ENCODE measurements around the gene PRKG1. TPM values are rescaled to one million over a fixed set of nuclear protein-coding genes. Genes with fewer than 3 reads are reported as not detected.

Gene PRKG1
- total and polyA plus RNA-seq, 2 of the 4 experiments (the other 2 are of a cell fraction), result 3.5 to 18.3 TPM

DNA sequence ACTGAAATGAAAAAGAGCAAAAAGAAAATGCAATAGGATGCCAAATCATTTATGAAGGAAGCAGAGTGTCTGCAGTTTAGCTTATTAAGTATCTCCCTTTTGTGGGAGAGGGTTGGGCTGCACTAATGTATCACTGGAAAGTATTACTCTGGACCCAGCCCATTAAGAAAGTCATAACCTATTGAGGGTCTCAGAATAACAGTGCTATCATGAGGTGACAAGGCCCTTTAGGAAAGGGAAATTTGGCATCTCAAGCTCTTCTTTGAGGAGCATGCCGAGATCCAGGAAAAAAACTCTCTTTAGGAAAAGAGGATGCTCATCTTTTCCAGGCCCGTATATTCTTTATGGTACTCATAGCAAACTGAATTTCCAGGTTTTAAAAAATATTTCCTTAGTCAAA lies 114.6 kb downstream of the PRKG1 start:
- H4K20me1 ChIP-seq (ENCODE audit: insufficient read depth, low read length), result no peaks in the 10 kb centered on the region
- TF ChIP-seq MAFK (IDR thresholded peaks at IDR 0.05; ENCODE audit: low read depth, low read length) (no peak), RAD21 (IDR thresholded peaks at IDR 0.05; ENCODE audit: low read length) (no peak), BHLHE40 (IDR thresholded peaks at IDR 0.05; ENCODE audit: low read depth, low read length) (no peak), MXI1 (IDR thresholded peaks at IDR 0.05; ENCODE audit: borderline replicate concordance, low read depth, low read length) (no peak), RFX5 (IDR thresholded peaks at IDR 0.05; ENCODE audit: low read depth, low read length) (no peak), FOS (IDR thresholded peaks at IDR 0.05; ENCODE audit: low read depth, low read length) (no peak), POLR2A (IDR thresholded peaks at IDR 0.05; ENCODE audit: low read depth, low read length) (no peak), CEBPB (IDR thresholded peaks at IDR 0.05; ENCODE audit: low read depth, low read length) (no peak), SMC3 (IDR thresholded peaks at IDR 0.05; ENCODE audit: low read depth, low read length) (no peak), RCOR1 (IDR thresholded peaks at IDR 0.05; ENCODE audit: insufficient replicate concordance, low read length) (no peak), MAZ (IDR thresholded peaks at IDR 0.05; ENCODE audit: borderline replicate concordance, low read depth, low read length) (no peak), CHD1 (IDR thresholded peaks at IDR 0.05; ENCODE audit: low read depth, low read length) (no peak), NFE2L2 (IDR thresholded peaks at IDR 0.05; ENCODE audit: low read depth, low read length) (no peak)
- TF ChIP-seq, protein P1, sequence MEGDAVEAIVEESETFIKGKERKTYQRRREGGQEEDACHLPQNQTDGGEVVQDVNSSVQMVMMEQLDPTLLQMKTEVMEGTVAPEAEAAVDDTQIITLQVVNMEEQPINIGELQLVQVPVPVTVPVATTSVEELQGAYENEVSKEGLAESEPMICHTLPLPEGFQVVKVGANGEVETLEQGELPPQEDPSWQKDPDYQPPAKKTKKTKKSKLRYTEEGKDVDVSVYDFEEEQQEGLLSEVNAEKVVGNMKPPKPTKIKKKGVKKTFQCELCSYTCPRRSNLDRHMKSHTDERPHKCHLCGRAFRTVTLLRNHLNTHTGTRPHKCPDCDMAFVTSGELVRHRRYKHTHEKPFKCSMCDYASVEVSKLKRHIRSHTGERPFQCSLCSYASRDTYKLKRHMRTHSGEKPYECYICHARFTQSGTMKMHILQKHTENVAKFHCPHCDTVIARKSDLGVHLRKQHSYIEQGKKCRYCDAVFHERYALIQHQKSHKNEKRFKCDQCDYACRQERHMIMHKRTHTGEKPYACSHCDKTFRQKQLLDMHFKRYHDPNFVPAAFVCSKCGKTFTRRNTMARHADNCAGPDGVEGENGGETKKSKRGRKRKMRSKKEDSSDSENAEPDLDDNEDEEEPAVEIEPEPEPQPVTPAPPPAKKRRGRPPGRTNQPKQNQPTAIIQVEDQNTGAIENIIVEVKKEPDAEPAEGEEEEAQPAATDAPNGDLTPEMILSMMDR (conservative IDR thresholded peaks at IDR 0.05; ENCODE audit: low read depth, low read length), result no peak
- TF ChIP-seq, protein P2, sequence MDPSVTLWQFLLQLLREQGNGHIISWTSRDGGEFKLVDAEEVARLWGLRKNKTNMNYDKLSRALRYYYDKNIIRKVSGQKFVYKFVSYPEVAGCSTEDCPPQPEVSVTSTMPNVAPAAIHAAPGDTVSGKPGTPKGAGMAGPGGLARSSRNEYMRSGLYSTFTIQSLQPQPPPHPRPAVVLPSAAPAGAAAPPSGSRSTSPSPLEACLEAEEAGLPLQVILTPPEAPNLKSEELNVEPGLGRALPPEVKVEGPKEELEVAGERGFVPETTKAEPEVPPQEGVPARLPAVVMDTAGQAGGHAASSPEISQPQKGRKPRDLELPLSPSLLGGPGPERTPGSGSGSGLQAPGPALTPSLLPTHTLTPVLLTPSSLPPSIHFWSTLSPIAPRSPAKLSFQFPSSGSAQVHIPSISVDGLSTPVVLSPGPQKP (IDR thresholded peaks at IDR 0.05; ENCODE audit: borderline replicate concordance, low read depth, low read length), result no peak
- TF ChIP-seq, protein P3, sequence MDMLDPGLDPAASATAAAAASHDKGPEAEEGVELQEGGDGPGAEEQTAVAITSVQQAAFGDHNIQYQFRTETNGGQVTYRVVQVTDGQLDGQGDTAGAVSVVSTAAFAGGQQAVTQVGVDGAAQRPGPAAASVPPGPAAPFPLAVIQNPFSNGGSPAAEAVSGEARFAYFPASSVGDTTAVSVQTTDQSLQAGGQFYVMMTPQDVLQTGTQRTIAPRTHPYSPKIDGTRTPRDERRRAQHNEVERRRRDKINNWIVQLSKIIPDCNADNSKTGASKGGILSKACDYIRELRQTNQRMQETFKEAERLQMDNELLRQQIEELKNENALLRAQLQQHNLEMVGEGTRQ (IDR thresholded peaks at IDR 0.05; ENCODE audit: low read depth, low read length), result no peak
- no peaks in the 10 kb centered on the region for H3K36me3 ChIP-seq (ENCODE audit: control insufficient read depth, insufficient read depth, low read length)
- H3K4me1 ChIP-seq (ENCODE audit: control insufficient read depth, insufficient read depth, low read length), result 0 out of 2 replicates have a peak, but pooled peaks cover 2% of the 10 kb centered on the region
- in situ Hi-C loops (cut with MboI; ENCODE audit: low sequenced_read_pairs) (no loop called here), intact Hi-C loops (cut with micrococcal nuclease) (no loop called here), dilution Hi-C loops (cut with HindIII; ENCODE audit: low sequenced_read_pairs, unreplicated experiment) (no loop called here)
- no peak overlapping the region for H4K8ac ChIP-seq (ENCODE audit: low read depth in 2 of 2, low read length in 2 of 2)
- WGBS, 2 experiments (ENCODE audit: extremely low coverage in 2 of 2, insufficient read length in 1 of 2), result no CpG with 5 or more reads among the region's 2 CpGs
- no peak overlapping the region for H3K4me2 ChIP-seq (ENCODE audit: low read depth, low read length)
- no peak overlapping the region for H4K91ac ChIP-seq (ENCODE audit: insufficient read depth, low read depth, low read length)
- no peaks in the 10 kb centered on the region for H3K9me3 ChIP-seq (ENCODE audit: control insufficient read depth, insufficient read depth, low read length)
- no peak overlapping the region for H2AK9ac ChIP-seq (replicated peaks; ENCODE audit: low read depth, low read length, poor library complexity)
- no peak overlapping the region for H3K14ac ChIP-seq (replicated peaks; ENCODE audit: low read depth, low read length)
- H3K27me3 ChIP-seq (ENCODE audit: control insufficient read depth, insufficient read depth, low read length), result no peaks in the 10 kb centered on the region
- no TSS peak for BruUV-seq (replicated peaks)
- H3K79me1 ChIP-seq (ENCODE audit: low read depth in 1 of 2, low read length in 2 of 2), result peaks cover 4 to 23% of the 10 kb centered on the region in 2 experiments; a peak in 3 of 4 replicates
- no peak overlapping the region for H2BK15ac ChIP-seq (ENCODE audit: low read depth, low read length)
- DNase-seq (no peak), ATAC-seq (ENCODE audit: low read depth) (no peak)
- no peak overlapping the region for H4K5ac ChIP-seq (ENCODE audit: low read depth, low read length)
- no peak overlapping the region for H2AFZ ChIP-seq (replicated peaks; ENCODE audit: low read length, poor library complexity)
- H3K9me1 ChIP-seq (ENCODE audit: insufficient read depth, low read length), result peaks cover 3% of the 10 kb centered on the region; the same call in 1 of the 2 replicates
- H3K56ac ChIP-seq (ENCODE audit: extremely low read depth, insufficient read depth, low read length), result no peak overlapping the region
- no peak overlapping the region for H2AK5ac ChIP-seq (ENCODE audit: low read depth, low read length)
- no peak overlapping the region for H2BK20ac ChIP-seq (ENCODE audit: low read depth, low read length)
- CTCF ChIA-PET, result no interaction called here
- H3K4ac ChIP-seq (ENCODE audit: low read depth, low read length), result no peak overlapping the region
- H3K18ac ChIP-seq (ENCODE audit: low read depth, low read length), result no peak overlapping the region
- H3K9ac ChIP-seq (ENCODE audit: low read depth, low read length), result no peak overlapping the region
- no peak overlapping the region for H3K23ac ChIP-seq (ENCODE audit: low read depth, low read length)
- no peak overlapping the region for H3K4me3 ChIP-seq (ENCODE audit: insufficient read depth, low read depth, low read length)
- POLR2A ChIA-PET (ENCODE audit: unreplicated experiment), result no interaction called here
- no peak overlapping the region for H2BK5ac ChIP-seq (ENCODE audit: low read depth, low read length, poor library complexity, severe bottlenecking)
- no peak overlapping the region for H3K27ac ChIP-seq (ENCODE audit: insufficient read depth, low read length)
- H2BK120ac ChIP-seq (ENCODE audit: low read depth, low read length), result no peak overlapping the region
